RWPE2 (cell line): ENCODE data around the gene PRICKLE4.
A peak's percentile ranks its signal among the peaks of the same experiment; 100 is the strongest.

Source experiments
- ATAC-seq: fragments of 200-7000 bp; cut with Tn5 transposase; 3 replicates; pipeline ENCODE4 v1.9.1; 2021; ENCODE audit warnings: low read depth
- DNase-seq: peaks from one replicate; pipeline ENCODE4 v3.0.0-alpha.2; 2020; ENCODE audit warnings: low spot score
- H3K27ac ChIP-seq: fragments of 450-650 bp; 2 replicates; pipeline ENCODE4 v1.5.1; 2017; ENCODE audit warnings: mild to moderate bottlenecking; ENCODE audit not compliant: poor library complexity, severe bottlenecking
- H3K27me3 ChIP-seq: fragments of 250-450 bp; sonication (Bioruptor Pico); 2 replicates; pipeline ENCODE4 v1.5.1; 2021; ENCODE audit warnings: mild to moderate bottlenecking, moderate library complexity; ENCODE audit not compliant: insufficient read depth, poor library complexity, severe bottlenecking
- H3K36me3 ChIP-seq: fragments of 250-450 bp; sonication (Bioruptor Pico); 2 replicates; pipeline ENCODE4 v1.5.1; 2020; ENCODE audit warnings: low read depth, mild to moderate bottlenecking, moderate library complexity
- H3K4me1 ChIP-seq: fragments of 250-450 bp; sonication (Bioruptor Pico); 2 replicates; pipeline ENCODE4 v1.5.1; 2021; ENCODE audit warnings: mild to moderate bottlenecking, moderate library complexity; ENCODE audit not compliant: insufficient read depth, poor library complexity, severe bottlenecking
- H3K4me3 ChIP-seq: fragments of 250-450 bp; sonication (Bioruptor Pico); 2 replicates; pipeline ENCODE4 v1.5.1; 2021; ENCODE audit warnings: mild to moderate bottlenecking, moderate library complexity; ENCODE audit not compliant: severe bottlenecking
- H3K9me3 ChIP-seq: fragments of 250-450 bp; sonication (Bioruptor Pico); 2 replicates; pipeline ENCODE4 v1.5.1; 2021; ENCODE audit warnings: mild to moderate bottlenecking, moderate library complexity; ENCODE audit not compliant: severe bottlenecking
- CTCF ChIP-seq: fragments of 450-650 bp; IDR thresholded peaks from one replicate; pipeline ENCODE4 v1.5.1; 2017; ENCODE audit warnings: mild to moderate bottlenecking, moderate library complexity; ENCODE audit not compliant: poor library complexity, severe bottlenecking

PRICKLE4 gene

GRCh38 chr6:41733360-41733706 is 47.2 kb upstream of the PRICKLE4 start:
- DNase-seq = no peak
- TF ChIP-seq CTCF = no peak
- peak overlapping the region; percentile 66 for H3K27ac ChIP-seq

GRCh38 chr6:41733707-41734665 is 46.6 kb upstream of the PRICKLE4 start:
- Histone ChIP-seq H3K4me3 (peak overlapping the region; percentile 68), H3K36me3 (no peaks in the 10 kb centered on the region), H3K9me3 (no peaks in the 10 kb centered on the region), H3K27me3 (no peaks in the 10 kb centered on the region), H3K4me1 (peaks cover 21% of the 10 kb centered on the region), H3K27ac (peak overlapping the region; percentile 66)
- peak; percentile 72 for ATAC-seq
- no peak for DNase-seq
- no peak for TF ChIP-seq CTCF

More at GRCh38 chr6:41733360-41733706, 47.2 kb upstream of the PRICKLE4 start:
- Histone ChIP-seq H3K27me3 (no peaks in the 10 kb centered on the region), H3K9me3 (no peaks in the 10 kb centered on the region), H3K4me3 (peak overlapping the region; percentile 68), H3K36me3 (no peaks in the 10 kb centered on the region), H3K4me1 (peaks cover 21% of the 10 kb centered on the region)
- ATAC-seq = no peak

- H3K36me3 ChIP-seq = no peaks in the 10 kb centered on the region
- TF ChIP-seq CTCF = no peak
- H3K27me3 ChIP-seq = no peaks in the 10 kb centered on the region
- ATAC-seq (peak; percentile 50; the same call in 2 of the 3 replicates), DNase-seq (no peak)
- peak overlapping the region; percentile 68 for H3K4me3 ChIP-seq
- H3K9me3 ChIP-seq = no peaks in the 10 kb centered on the region
- H3K4me1 ChIP-seq = peaks cover 21% of the 10 kb centered on the region
- H3K27ac ChIP-seq = peak overlapping the region; percentile 66
Observed at GRCh38 chr6:41734666-41735426, 45.7 kb upstream of the PRICKLE4 start.

- Histone ChIP-seq H3K27me3 (no peaks in the 10 kb centered on the region), H3K36me3 (no peaks in the 10 kb centered on the region), H3K9me3 (no peaks in the 10 kb centered on the region), H3K4me1 (peaks cover 21% of the 10 kb centered on the region), H3K4me3 (peak within 1 kb of the TSS; percentile 68), H3K27ac (peak within 1 kb of the TSS; percentile 66)
- ATAC-seq (peak; percentile 67), DNase-seq (peak; percentile 87)
- peak; percentile 98 for TF ChIP-seq CTCF
Observed at GRCh38 chr6:41735427-41736185, 45.0 kb upstream of the PRICKLE4 start, which contains the start of gene TFEB. TFEB (minus strand) TSS chr6:41735608; CDS start chr6:41691213, 44,395 bp downstream.
